ENCODE measurements around the gene NCBP1. TPM values are rescaled to one million over a fixed set of nuclear protein-coding genes. Genes with fewer than 3 reads are reported as not detected.
"Not testable (repeated sequence)": the region's sequence is repeated elsewhere in the genome, so short reads cannot be mapped to it uniquely, and the experiment has no call there.

The NCBP1 gene, protein sequence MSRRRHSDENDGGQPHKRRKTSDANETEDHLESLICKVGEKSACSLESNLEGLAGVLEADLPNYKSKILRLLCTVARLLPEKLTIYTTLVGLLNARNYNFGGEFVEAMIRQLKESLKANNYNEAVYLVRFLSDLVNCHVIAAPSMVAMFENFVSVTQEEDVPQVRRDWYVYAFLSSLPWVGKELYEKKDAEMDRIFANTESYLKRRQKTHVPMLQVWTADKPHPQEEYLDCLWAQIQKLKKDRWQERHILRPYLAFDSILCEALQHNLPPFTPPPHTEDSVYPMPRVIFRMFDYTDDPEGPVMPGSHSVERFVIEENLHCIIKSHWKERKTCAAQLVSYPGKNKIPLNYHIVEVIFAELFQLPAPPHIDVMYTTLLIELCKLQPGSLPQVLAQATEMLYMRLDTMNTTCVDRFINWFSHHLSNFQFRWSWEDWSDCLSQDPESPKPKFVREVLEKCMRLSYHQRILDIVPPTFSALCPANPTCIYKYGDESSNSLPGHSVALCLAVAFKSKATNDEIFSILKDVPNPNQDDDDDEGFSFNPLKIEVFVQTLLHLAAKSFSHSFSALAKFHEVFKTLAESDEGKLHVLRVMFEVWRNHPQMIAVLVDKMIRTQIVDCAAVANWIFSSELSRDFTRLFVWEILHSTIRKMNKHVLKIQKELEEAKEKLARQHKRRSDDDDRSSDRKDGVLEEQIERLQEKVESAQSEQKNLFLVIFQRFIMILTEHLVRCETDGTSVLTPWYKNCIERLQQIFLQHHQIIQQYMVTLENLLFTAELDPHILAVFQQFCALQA
- total RNA-seq, result 48.9 and 51.4 TPM in 2 replicates

GRCh38 chr9:97632985-97633858, at the start of gene NCBP1, which contains the start of gene TSTD2:
Gene NCBP1 (plus strand): TSS chr9:97633821. CDS start chr9:97633882, 61 bp downstream.
Gene TSTD2 (minus strand): TSS chr9:97633368. CDS start chr9:97627562, 5,806 bp downstream.
- Mint-ChIP-seq H3K27me3 (no peaks in the 10 kb centered on the region), H3K4me1 (peaks cover 40% of the 10 kb centered on the region), H3K9me3 (no peaks in the 10 kb centered on the region), H3K36me3 (ENCODE audit: low read depth) (peaks cover 23% of the 10 kb centered on the region), H3K4me3 (peak within 1 kb of the TSS; percentile 95), H3K27ac (peak within 1 kb of the TSS; percentile 99)
- intact Hi-C loops (cut with micrococcal nuclease), result loop anchor here (1.0 to 10.0 kb wide), 7 partner anchors 64 to 779 kb away; partner anchors contain the start of genes ANP32B, TBC1D2, TRMO and XPA
- peak; percentile 99 for DNase-seq

DNA sequence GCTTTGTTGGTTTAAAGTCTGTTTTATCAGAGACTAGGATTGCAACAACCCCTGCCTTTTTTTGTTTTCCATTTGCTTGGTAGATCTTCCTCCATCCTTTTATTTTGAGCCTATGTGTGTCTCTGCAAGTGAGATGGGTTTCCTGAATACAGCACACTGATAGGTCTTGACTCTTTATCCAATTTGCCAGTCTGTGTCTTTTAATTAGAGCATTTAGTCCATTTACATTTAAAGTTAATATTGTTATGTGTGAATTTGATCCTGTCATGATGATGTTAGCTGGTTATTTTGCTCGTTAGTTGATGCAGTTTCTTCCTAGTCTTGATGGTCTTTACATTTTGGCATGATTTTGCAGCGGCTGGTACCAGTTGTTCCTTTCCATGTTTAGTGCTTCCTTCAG, 48.8 kb upstream of the NCBP1 start:
- intact Hi-C loops (cut with micrococcal nuclease); DNase-seq: not testable (repeated sequence)

GRCh38 chr9:97586909-97587308, 46.7 kb upstream of the NCBP1 start:
- intact Hi-C loops (cut with micrococcal nuclease); H3K27me3 Mint-ChIP-seq; H3K27ac Mint-ChIP-seq; H3K36me3 Mint-ChIP-seq (ENCODE audit: low read depth); DNase-seq; H3K4me3 Mint-ChIP-seq; H3K4me1 Mint-ChIP-seq; H3K9me3 Mint-ChIP-seq: not testable (repeated sequence)

More for the DNA sequence above, 48.8 kb upstream of the NCBP1 start:
- H3K4me3 Mint-ChIP-seq; H3K9me3 Mint-ChIP-seq; H3K27me3 Mint-ChIP-seq; H3K4me1 Mint-ChIP-seq; H3K27ac Mint-ChIP-seq; H3K36me3 Mint-ChIP-seq (ENCODE audit: low read depth): not testable (repeated sequence)

DNA sequence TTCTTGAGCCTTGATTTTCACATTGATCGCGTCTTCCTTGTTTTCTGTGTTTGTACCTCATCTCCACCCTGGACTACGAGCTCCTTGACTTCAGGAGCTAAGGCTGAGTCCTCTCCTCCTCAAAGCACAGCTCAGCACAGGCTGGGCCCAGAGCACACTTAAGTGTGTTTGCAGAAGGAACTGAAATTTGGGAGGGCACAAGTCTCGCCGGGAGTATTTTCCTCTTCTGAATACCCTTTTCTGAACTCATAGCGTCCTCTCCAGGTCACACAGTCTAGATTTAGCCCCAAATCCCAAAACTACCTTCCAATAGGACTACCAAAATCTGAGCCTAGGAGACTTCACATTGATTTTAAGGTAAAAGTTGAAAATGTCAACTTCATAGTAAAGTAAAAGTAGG, 42.1 kb upstream of the NCBP1 start:
- intact Hi-C loops (cut with micrococcal nuclease), result no loop called here
- H3K4me1 Mint-ChIP-seq, result no peaks in the 10 kb centered on the region
- peaks cover 2% of the 10 kb centered on the region for H3K27me3 Mint-ChIP-seq
- H3K36me3 Mint-ChIP-seq (ENCODE audit: low read depth), result no peaks in the 10 kb centered on the region
- H3K27ac Mint-ChIP-seq, result no peak overlapping the region
- H3K9me3 Mint-ChIP-seq, result no peaks in the 10 kb centered on the region
- no peak for DNase-seq
- no peak overlapping the region for H3K4me3 Mint-ChIP-seq

DNA sequence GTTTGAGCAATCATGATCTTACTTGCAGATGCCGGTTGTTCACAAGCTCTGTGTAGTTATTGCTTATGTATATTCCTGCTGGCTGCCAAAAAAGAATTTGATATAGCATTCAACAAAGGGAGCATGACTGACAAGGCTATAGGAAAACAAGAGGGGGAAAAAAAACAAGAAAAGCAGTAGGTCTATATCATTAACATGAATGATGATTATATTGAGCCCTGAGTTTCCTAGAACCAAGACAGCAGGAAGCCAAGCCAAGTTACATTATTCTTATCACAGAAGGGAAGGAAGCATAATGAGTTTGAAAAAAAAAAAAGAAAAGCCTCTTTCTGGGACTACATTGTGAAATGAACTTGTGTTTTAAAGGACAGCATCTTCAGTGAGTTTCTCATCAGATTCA, 41.5 kb upstream of the NCBP1 start:
- Mint-ChIP-seq H3K9me3 (no peaks in the 10 kb centered on the region), H3K27me3 (peaks cover 2% of the 10 kb centered on the region), H3K4me1 (no peaks in the 10 kb centered on the region), H3K27ac (no peak overlapping the region), H3K4me3 (no peak overlapping the region), H3K36me3 (ENCODE audit: low read depth) (no peaks in the 10 kb centered on the region)
- DNase-seq, result no peak
- intact Hi-C loops (cut with micrococcal nuclease), result no loop called here

GRCh38 chr9:97593960-97594359, 39.7 kb upstream of the NCBP1 start:
- H3K4me1 Mint-ChIP-seq, result peaks cover 8% of the 10 kb centered on the region
- intact Hi-C loops (cut with micrococcal nuclease), result no loop called here
- no peak overlapping the region for H3K27ac Mint-ChIP-seq
- H3K9me3 Mint-ChIP-seq, result no peaks in the 10 kb centered on the region
- no peak overlapping the region for H3K4me3 Mint-ChIP-seq
- peaks cover 2% of the 10 kb centered on the region for H3K27me3 Mint-ChIP-seq
- no peak for DNase-seq
- no peaks in the 10 kb centered on the region for H3K36me3 Mint-ChIP-seq (ENCODE audit: low read depth)

DNA sequence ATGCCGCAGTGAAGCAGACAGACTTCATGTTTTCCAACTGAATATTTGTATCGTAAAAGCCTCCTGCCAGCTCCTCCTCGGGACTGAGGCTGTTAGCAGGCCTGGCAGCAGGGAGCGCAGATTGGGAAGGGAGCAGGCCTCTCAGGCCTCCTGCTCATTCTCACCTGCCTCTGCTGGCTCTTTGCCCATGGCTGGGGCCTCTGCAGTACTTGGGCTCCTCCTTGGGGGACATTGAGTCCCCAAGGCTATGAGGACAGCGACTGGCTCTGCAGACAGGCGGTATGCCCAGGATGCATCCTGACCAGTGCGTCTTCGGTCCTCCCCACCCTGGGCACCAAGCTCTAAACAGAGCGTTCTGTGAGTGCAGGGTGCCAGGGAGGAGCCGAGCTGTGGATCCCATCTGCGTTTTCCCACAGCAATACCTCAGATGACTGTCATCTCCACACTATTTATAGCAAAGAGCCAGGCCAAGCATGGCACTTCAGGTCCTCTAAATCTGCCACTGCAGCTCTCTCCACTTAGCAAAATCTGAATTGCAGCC, 39.2 kb upstream of the NCBP1 start:
- Mint-ChIP-seq H3K4me3 (no peak overlapping the region), H3K36me3 (ENCODE audit: low read depth) (no peaks in the 10 kb centered on the region), H3K4me1 (peaks cover 8% of the 10 kb centered on the region), H3K9me3 (no peaks in the 10 kb centered on the region), H3K27me3 (peaks cover 2% of the 10 kb centered on the region), H3K27ac (no peak overlapping the region)
- no peak for DNase-seq
- intact Hi-C loops (cut with micrococcal nuclease), result no loop called here

GRCh38 chr9:97596906-97597305, 36.7 kb upstream of the NCBP1 start:
- intact Hi-C loops (cut with micrococcal nuclease), result loop anchor here (5.0 kb wide), 1 partner anchor 740 kb away; no protein-coding TSS in a partner anchor

DNA sequence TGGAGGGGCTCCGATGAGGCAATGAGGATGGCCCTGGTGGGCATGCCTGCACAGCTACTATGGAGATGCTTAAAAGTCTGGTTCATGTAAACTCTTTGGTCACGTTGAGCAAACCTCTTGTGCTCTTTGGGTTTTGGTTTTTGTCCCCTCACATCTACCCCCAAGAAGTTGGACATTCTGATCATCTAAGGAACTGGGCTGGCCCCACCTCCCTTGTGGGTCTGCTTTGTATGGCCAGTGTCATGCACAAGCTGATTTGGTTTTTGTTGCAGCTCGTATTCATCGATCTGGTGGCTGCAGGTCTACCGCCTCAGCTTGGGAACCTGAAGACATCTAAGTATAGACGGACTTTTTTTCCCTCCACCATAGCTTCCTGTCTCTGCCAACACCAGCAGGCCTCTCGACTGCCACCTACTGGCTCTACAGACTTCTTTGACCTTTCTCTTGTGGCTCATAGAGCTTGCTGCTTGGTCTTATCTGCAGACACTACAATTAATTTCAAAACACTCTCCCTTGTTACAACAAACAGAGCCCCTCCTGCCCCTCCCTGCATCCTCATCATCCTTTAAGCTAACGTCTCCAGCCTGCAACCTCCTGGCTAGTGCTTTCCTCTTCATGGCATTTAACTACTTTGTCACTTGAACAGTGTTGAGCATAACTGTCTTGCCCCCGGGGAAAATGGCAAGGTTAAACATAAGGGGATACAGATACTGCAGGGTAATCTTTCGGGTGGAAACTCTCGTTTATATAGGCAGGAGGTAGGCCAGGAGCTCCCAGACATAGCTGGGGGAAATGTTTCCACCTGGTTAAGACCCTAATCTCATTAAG, 34.9 kb upstream of the NCBP1 start:
- Mint-ChIP-seq H3K9me3 (no peaks in the 10 kb centered on the region), H3K27me3 (peaks cover 2% of the 10 kb centered on the region), H3K4me3 (peak overlapping the region; percentile 38), H3K4me1 (peaks cover 8% of the 10 kb centered on the region), H3K27ac (no peak overlapping the region), H3K36me3 (ENCODE audit: low read depth) (peaks cover 22% of the 10 kb centered on the region)
- peak; percentile 93 for DNase-seq
- intact Hi-C loops (cut with micrococcal nuclease), result loop anchor here (1.0 to 5.0 kb wide), 4 partner anchors 130 to 741 kb away; no protein-coding TSS in a partner anchor

More at GRCh38 chr9:97596906-97597305, 36.7 kb upstream of the NCBP1 start:
- H3K27me3 Mint-ChIP-seq, result peaks cover 2% of the 10 kb centered on the region
- H3K36me3 Mint-ChIP-seq (ENCODE audit: low read depth), result peaks cover 11% of the 10 kb centered on the region
- H3K9me3 Mint-ChIP-seq, result no peaks in the 10 kb centered on the region
- H3K4me3 Mint-ChIP-seq, result no peak overlapping the region
- no peak overlapping the region for H3K27ac Mint-ChIP-seq
- no peak for DNase-seq
- H3K4me1 Mint-ChIP-seq, result peaks cover 8% of the 10 kb centered on the region

DNA sequence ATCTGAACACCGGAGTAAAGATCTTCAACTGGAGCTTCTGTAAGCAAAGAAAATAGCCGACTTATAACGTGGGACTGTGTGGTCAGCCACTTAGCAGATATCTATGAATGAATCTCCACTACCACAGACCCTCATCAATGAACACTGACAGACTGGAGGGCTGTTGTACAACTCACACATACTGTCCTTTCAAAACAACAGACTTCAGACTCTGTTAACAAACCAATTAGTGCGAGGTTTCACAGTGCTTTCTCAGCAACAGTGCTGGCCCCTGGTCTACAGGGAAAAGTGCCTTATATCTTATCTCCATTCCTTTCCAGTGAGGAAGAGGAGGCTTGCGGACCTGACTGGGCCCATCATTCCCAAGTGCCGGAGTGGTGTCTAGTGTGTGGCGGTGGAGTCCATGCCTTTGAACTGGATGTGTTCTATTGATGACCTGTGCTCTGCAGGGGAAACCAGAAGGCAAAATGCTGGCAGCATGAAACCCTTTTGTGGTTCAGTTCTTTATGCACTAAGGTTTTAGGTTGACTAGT, 34.2 kb upstream of the NCBP1 start:
- H3K27me3 Mint-ChIP-seq, result peaks cover 2% of the 10 kb centered on the region
- no peak overlapping the region for H3K4me3 Mint-ChIP-seq
- no peak for DNase-seq

DNA sequence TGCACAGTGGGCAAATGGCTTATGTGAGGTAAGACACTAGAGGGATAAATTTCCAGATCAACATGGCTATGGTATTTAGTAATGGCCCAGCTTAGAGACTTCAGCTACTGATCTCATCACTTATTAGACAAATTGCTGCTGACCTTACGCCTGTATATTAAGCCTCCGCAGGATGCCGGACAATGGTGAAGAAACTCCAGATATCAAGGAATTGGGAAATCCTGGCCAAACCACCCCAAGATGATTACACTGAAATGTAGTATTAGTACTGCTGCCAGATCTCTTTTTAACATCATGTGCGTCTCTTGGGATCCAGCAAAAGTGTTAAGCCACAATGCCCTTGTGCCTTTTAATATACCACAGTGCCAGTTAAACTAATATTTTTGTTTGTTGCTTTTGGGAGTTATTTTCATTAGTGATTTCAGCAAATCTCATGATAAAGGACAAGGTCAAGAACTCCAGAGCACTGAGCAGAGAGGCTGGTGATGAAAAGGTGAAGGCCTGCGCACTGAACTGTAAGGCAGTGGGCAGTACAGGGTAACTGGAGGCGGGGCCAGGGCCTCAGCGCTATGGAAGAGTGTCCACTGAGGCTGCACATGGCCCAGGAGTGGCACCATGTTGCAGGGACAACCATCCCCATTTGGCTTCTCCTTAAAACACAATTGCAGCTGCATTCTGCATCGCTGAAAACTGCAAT, 32.9 kb upstream of the NCBP1 start:
- no peak overlapping the region for H3K27ac Mint-ChIP-seq
- H3K27me3 Mint-ChIP-seq, result peaks cover 2% of the 10 kb centered on the region
- H3K36me3 Mint-ChIP-seq (ENCODE audit: low read depth), result peaks cover 35% of the 10 kb centered on the region
- H3K4me1 Mint-ChIP-seq, result peaks cover 8% of the 10 kb centered on the region
- intact Hi-C loops (cut with micrococcal nuclease), result no loop called here
- no peaks in the 10 kb centered on the region for H3K9me3 Mint-ChIP-seq
- H3K4me3 Mint-ChIP-seq, result no peak overlapping the region
- no peak for DNase-seq

More for the DNA sequence above, 34.2 kb upstream of the NCBP1 start:
- Mint-ChIP-seq H3K9me3 (no peaks in the 10 kb centered on the region), H3K36me3 (ENCODE audit: low read depth) (peaks cover 24% of the 10 kb centered on the region), H3K27ac (no peak overlapping the region), H3K4me1 (peaks cover 8% of the 10 kb centered on the region)
- intact Hi-C loops (cut with micrococcal nuclease), result loop anchor here (5.0 kb wide), 1 partner anchor 742 kb away; no protein-coding TSS in a partner anchor
